LoVo (cell line): ENCODE measurements around the gene AFG1L.
"Not testable (repeated sequence)": the region's sequence is repeated elsewhere in the genome, so short reads cannot be mapped to it uniquely, and the experiment has no call there.

Experiments used
- DNase-seq: peaks from one replicate; pipeline ENCODE4 v3.0.0-alpha.2; 2016; ENCODE audit warnings: low spot score

AFG1L gene

DNA sequence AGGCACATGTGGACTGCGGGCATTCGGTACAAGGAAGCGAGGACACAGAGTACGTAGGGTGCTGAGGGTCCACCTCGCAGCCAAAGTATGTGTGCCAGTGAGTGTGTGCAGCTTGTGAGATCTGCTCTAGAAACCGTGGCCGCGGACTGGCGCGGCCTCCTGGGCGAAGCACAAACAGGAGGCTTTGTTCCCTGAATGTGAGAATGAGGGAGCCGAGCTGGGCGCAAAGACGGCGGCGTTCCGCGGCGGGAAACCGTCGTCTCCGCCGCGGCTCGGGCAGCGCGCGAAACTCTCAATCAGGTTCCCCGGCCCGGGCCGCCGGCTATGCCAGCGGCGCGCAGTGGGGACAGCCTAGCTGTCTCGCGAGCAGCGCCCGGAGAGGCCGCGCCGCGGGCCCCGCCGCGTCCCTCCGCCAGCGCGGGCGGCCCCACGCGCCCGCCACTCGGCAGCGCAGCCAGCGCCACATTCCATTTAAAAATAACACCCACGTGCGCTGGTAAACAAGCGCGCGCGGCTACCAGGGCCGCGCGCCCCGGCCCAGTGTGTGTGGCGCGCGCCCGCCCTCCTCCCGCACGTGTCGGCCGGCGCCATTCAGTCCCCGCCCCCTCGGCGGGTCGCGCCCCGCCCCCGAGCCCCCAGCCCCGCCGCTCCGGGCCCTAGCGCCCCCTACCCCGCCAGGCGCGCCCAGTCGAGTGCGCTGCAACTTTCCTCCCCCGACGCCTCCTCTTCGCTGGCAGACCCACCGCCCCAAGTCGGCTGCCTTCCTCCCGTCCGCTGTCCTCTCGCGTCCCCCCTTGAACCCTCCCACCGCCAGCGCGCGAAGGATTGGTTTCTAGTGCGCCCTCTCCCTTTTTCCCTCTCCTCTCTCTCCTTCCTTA, 262.9 kb downstream of the AFG1L start:
- peak; percentile 76 for DNase-seq

- DNase-seq, result peak; percentile 99
Observed at GRCh38 chr6:108558372-108559096, 263.7 kb downstream of the AFG1L start.

GRCh38 chr6:108559097-108559883, 264.4 kb downstream of the AFG1L start:
- DNase-seq, result peak; percentile 86

GRCh38 chr6:108559884-108560462, 265.1 kb downstream of the AFG1L start:
- DNase-seq, result peak; percentile 30

GRCh38 chr6:108560463-108561308, 265.8 kb downstream of the AFG1L start, which contains the start of gene FOXO3:
FOXO3 (plus strand) TSS chr6:108560917; CDS start chr6:108561209, 292 bp downstream.
- peak; percentile 49 for DNase-seq

DNA sequence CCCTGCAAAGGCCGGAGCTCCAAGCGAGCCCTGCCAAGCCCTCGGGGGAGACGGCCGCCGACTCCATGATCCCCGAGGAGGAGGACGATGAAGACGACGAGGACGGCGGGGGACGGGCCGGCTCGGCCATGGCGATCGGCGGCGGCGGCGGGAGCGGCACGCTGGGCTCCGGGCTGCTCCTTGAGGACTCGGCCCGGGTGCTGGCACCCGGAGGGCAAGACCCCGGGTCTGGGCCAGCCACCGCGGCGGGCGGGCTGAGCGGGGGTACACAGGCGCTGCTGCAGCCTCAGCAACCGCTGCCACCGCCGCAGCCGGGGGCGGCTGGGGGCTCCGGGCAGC, 266.4 kb downstream of the AFG1L start:
- not testable (repeated sequence) for DNase-seq

DNA sequence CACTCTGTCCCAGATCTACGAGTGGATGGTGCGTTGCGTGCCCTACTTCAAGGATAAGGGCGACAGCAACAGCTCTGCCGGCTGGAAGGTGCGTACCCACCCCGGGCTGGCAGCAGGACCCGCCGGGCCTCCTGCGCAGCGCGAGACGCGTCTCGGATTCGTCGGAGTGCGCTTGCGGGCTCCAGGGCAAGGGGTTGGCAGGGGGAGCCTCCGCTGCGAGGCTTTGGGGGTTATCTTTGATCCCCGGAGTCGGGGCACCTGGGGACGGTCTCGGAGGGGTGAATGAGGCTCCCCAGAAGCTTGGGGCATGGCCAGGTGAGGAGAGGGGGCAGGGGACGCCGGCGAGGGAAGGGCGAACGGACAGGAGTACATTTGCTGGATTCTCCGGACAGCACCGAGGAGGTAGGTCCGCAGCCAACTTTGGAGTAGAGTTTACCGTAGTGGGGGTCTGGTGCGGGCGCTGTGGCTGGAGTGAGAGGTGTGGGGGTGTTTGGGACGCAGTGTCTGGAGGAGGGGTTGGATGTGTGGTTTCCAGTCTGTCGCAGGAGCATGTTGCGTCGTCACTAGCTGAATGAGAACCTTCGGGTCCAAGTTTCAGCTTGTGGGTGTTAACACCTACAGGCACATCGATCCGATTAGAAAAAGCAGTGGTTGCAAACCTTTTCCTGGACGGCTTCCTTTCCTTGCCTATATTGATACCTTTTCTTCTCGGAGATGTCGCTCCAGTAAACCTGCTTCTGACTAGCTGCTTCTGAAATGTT, 267.1 kb downstream of the AFG1L start:
- no peak for DNase-seq

DNA sequence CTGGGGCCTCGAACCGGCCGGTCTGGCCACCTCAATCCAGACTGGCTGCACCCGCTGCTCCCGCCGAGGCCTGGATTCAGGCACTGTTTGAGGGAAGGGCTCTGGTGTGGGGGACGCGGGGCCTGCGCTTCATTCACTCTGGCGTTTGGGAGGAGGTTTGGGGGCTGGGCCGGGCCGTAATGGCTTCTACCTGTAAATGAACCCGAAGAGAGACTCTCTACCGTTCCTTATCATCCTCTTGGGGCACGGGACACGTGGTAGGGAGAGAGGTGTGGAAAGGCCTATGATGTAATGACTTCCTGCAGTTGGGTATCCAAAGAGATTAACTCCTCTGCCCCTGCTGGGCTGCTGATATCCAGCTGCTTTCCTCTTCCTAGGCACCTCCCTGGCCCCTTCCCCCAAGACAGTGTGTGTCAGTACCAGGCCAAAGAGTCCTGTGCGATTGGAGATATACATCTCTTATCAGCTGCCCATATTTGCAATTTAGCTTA, 267.7 kb downstream of the AFG1L start:
- no peak for DNase-seq

- DNase-seq, result no peak
Observed at GRCh38 chr6:108563292-108563691, 268.4 kb downstream of the AFG1L start.

DNA sequence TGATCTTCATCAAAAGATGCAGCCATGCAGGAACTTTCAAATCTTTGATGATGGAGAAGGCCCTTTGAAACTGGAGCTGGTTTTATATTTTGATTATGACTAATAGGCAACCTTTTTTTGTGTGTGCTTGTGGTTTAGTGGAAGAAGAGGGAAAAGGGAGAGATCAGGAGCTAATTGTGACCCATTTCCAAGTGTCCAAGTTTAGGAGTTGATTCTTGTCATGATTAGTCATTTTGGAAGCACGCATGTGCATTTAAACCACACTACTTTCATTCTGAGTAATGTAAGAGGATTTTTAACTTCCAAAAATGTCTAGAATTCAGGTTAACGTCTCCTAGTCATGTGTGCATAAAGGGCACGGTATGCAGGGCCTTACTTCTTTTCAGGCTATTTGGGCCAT, 269.3 kb downstream of the AFG1L start:
- DNase-seq, result peak; percentile 12

DNA sequence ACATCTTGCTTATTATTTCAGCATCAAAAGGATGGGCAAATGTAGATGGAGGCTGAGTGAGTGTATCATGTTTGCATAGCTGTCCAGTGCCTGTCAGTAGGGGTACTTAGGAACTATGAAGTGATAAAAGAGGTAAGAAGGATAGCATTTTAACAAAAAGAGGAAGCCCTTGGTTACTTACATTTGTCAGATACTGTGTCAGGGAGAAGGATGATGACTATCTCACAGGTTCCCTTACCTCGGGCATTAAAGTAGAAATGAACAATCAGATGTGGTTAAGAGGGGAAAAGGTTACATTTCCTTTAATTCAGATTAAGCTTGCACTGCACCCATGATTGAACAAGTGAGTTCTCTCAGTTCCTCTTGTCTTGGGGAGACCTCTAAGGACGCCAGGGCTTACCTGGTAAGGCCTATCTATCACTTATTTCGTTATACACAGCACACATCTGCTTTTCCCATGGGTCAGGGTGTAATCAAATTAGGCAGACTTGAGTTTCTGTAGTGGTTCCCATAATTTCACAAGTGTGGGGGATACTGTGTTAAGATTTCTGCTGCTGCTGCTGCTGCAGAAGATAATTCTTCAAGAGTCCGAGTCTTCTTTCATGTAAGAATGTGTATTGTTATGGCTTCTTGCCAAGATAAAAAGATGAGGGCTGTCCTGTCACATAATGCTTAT, 270.4 kb downstream of the AFG1L start:
- no peak for DNase-seq

- DNase-seq, result no peak
Observed at GRCh38 chr6:108565893-108566292, 271.0 kb downstream of the AFG1L start.

DNA sequence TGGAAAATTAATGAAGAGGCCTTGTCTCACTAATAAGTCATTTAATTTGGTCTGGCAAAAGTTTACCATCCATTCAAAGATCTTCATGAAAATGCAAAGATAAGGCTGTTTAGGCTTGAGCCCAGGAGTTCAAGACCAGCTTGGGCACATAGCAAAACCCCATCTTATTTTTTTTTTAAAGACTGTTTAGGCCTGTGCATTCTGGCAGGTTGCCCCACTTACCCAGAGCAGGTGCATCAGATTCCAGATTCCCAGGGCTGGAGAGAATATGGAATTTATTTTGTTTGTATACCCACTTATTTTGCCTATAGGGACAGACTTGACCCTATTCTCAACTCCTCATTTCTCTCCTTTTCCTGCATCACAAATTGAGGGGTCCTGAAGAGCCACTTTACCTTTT, 271.6 kb downstream of the AFG1L start:
- no peak for DNase-seq

GRCh38 chr6:108568101-108568500, 273.2 kb downstream of the AFG1L start:
- DNase-seq, result no peak

DNA sequence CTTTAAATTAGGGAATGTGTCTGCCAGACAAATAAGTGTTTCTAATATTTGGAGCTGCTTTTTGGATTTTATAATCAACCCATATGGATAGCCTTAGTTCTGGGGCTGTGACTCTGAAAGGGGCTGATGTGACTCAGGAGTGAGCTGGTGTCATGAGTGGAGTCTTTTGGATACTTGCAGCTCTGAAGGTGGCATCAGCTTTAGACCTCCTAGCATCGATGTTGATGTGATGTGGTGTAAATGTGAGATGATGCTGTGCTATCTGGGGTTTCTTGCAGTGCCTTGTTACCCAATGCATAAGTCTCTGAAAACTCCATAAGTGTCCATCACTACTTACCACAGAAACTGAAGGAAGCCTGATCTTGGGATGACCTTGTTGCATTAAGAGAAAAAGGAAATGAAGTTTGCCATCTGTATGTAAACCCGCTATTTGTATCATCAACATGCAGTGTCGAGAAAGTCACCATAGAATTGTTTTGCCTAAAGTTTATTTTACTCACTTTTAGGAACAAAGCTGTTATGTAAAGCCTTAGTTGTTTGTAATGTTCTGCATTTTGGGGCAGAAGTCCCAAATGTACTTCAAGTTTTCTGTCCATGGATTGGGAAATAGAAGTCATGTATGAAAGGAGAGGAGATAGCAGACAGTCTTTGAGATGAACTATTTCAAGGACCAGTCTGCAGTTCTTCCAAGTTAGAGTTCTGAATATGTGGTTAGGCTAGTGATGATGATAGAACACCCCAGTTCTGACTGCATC, 273.9 kb downstream of the AFG1L start:
- no peak for DNase-seq

GRCh38 chr6:108570517-108570916, 275.7 kb downstream of the AFG1L start:
- no peak for DNase-seq

DNA sequence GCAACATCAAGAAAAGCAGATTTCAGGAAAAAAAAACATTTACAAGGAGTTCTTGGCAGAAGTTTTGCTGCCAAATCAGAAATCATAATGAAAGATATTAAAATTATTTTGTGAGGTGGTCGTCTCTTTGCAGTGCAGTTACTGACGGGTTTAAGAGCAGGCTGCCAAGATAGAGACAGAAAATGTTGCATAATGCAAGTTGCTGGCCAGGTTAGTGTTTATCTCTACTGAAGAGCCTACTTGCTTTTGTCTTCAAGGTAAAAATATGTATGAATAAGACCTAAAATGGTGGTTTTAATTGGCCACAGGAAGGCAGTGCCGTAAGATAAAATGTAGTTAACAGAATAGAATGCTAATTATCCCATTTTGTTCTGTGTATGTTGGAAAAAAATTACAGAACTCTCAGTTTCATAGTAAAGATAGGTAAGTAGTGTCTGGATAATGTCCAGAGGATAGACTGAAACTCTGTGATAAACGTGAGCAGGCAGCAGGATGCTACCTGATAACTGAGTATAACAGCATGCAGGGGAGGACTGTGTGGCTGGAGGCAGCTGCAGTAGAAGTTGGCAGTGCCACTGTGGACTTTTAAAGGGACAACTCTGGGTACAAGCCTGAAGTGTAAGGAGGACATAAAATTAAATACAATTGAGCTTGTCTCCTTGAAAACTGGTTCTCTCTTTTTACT, 279.7 kb downstream of the AFG1L start:
- DNase-seq, result no peak
